Measurements from ENCODE around the gene PANX2.
"Not testable (repeated sequence)": the region's sequence is repeated elsewhere in the genome, so short reads cannot be mapped to it uniquely, and the experiment has no call there.

The PANX2 gene

DNA sequence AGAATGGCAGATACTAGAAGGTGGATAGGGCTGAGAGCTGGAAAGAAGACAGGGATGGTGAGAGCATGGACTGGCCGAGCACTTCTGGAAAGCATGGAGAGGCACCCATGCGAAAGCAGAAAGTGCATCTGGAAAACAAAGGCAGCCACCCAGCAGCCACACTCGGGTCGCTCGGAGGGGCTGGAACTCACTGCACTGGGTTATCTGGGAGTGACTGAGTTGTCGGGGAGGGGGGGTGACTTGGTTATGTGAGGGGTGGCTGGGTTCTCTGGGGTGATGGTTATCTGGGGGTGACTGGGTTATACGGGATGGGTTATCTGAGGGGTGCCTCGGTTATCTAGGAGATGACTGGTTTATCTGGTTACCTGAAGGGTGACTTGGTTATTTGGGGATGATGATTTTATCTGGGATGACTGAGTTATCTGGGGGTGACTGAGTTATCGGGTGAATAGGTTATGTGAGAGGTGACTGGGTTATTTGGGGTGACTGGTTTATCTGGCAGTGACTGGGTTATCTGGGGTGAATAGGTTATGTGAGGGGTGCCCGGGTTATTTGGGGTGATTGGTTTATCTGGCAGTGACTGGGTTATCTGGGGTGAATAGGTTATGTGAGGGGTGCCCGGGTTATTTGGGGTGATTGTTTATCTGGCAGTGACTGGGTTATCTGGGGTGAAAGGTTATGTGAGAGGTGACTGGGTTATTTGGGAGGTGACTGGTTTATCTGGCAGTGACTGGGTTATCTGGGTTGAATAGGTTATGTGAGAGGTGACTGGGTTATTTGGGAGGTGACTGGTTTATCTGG, 2.6 kb upstream of the PANX2 start:
- in situ Hi-C loops (cut with MboI; ENCODE audit: low pct_unique_long_range_greater_than_20kb, low sequenced_read_pairs) = no loop called here
- no peak for DNase-seq

DNA sequence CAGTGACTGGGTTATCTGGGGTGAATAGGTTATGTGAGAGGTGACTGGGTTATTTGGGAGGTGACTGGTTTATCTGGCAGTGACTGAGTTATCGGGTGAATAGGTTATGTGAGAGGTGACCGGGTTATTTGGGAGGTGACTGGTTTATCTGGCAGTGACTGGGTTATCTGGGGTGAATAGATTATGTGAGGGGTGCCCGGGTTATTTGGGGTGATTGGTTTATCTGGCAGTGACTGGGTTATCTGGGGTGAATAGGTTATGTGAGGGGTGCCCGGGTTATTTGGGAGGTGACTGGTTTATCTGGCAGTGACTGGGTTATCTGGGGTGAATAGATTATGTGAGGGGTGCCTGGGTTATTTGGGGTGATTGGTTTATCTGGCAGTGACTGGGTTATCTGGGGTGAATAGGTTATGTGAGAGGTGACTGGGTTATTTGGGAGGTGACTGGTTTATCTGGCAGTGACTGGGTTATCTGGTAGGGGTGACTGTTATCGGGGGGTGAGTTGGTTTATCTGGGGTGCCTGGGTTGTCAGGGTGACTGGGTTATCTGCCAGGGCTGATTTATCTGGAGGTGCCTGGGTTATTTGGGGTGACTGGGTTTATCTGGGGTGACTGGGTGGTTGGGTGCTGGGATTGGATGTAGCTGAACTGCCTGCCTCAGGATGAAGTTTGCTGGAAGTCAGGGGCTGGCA, 1.9 kb upstream of the PANX2 start:
- DNase-seq; in situ Hi-C loops (cut with MboI; ENCODE audit: low pct_unique_long_range_greater_than_20kb, low sequenced_read_pairs): not testable (repeated sequence)

DNA sequence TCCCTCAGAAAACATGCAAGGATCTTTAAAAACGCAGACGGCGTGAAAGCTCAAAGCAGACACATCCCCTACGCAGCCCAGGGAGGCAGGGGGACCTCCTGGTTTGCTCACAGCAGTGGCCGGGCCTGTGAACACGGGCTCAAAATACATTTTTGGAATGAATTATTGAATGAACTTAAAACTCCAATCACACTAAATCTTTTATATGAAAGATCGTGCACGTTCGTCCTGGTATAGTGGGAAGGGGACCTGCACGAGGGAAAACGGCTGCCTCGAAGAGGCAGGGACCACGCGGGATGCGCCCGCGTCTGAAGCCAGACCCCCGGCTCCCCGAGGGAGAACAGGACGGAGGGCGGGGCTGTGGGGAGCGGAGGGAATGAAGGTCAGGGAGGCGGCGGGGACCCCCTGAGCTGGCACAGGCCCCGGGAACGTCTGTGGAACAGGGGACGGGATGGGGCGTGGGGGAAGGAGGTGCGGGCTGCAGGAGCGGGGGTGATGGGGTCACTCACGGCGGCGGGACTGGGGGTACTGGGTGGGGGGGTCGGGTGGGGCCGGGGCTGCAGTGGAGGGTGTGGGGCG, 1.3 kb upstream of the PANX2 start:
- DNase-seq = no peak
- in situ Hi-C loops (cut with MboI; ENCODE audit: low pct_unique_long_range_greater_than_20kb, low sequenced_read_pairs) = no loop called here

DNA sequence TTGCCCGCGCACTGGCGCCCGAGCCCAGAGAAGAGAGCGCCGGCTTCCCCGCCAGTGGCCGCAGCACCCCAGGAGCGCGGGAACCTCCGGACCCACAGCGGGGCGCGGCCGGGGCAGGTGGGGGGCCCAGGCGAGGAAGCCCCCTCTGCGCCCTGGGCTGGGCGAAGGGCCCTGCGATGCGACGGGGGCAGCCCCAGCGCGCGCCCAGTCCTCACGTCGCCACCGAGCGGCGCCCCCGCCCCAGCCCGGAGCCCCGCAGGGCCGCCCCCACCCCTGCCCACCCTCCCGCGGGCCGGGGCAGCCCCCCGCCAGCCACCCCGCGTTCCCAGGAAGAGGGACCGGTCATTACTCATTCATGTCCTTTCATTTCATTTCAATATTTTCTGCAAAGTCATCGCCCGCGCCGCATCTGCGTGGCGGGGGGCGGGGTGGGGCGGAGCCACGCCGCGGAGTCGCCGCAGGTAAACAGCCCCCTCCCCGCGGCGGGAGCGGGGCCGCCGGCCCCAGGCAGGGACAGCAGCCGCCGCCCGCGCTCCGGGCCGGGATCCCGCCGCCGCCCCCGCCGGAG, 673 bp upstream of the PANX2 start:
- DNase-seq = peak; percentile 51
- in situ Hi-C loops (cut with MboI; ENCODE audit: low pct_unique_long_range_greater_than_20kb, low sequenced_read_pairs) = no loop called here

DNA sequence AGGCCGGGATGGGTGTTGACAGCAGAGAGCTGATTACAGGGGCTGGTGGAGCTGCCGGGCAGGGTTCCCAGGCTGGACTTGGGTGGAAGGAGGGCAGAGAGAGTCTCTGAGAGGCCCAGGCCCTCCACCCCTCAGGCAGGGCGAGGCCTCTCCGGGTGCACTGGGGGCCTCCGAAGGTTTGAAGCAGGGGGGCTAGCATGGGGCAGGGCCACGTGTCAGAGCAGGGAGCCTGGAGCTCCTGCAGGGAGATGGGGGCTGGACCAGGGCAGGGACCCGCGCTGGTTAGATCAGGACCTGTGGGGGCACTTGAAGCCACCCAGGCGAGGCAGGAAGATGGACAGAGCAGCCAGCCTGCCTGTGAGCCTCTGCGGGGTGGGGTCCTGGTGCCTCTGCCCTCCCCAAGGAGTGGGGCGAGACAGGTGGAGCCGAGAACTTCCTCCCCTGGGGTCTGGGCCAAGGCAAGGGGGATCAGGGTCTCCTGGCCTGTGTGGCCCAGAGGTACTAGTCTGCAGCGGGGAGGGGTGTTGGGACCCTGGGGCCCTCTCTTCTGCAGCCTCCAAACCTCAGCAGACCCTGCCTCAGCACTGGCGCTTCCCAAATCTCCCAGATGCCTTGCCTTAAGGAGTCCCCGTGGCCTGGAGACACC, 911 bp downstream of the PANX2 start:
- no peak for DNase-seq
- in situ Hi-C loops (cut with MboI; ENCODE audit: low pct_unique_long_range_greater_than_20kb, low sequenced_read_pairs) = no loop called here

DNA sequence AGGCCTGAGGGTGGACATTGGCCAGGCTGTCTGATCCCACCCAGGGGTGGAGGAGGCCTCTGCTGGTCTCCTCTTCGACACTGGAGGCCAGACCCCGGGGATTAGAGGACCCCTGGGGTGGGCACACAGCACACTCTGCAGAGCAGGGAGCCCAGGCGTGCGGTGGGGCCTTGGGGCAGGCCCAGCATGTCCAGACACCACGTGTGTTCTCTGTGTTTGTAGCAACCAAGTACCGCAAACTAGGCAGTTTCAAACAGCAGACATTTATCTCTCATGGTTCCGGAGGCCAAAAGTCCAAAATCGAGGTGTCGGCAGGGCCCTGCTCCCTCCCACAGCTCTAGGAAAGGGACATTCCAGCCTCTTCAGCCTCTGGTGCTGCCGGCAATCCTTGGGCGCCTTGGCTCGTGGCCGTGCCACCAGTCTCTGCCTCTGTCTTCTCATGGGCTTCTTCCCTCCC, 1.5 kb downstream of the PANX2 start:
- in situ Hi-C loops (cut with MboI; ENCODE audit: low pct_unique_long_range_greater_than_20kb, low sequenced_read_pairs) = no loop called here
- DNase-seq = no peak

DNA sequence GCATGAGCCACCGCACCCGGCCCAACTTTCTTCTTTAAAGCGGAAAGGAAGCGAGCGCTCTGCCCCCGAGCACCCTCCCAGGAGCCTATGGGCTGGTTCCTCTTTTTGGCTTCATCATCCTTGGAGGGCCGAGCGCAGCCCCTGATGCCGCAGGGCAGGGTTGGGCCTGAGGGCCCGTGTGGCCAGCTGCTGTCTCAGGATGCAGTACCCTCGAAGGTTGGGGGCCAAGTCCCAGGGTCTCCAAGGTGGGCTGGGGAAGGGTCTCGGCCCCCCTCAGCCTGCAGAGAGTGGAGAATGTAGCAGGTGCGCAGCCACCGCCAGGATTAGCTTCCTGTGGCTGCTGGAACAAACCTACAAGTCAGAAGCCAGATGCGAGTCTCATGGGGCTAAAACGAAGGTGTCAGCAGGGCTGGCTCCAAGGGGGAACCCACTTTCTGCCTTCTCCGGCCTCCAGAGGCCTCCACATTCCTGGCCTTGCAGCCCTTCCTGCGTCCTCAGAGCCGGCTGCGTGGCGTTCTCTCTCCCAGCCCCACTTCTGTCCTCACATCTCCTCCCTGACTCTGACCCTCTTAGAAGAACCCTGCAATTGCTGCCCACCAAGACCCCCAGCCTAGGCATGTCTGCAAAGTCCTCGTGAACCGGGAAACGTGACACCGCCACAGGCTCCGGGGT, 2.9 kb downstream of the PANX2 start:
- in situ Hi-C loops (cut with MboI; ENCODE audit: low pct_unique_long_range_greater_than_20kb, low sequenced_read_pairs) = no loop called here

DNA sequence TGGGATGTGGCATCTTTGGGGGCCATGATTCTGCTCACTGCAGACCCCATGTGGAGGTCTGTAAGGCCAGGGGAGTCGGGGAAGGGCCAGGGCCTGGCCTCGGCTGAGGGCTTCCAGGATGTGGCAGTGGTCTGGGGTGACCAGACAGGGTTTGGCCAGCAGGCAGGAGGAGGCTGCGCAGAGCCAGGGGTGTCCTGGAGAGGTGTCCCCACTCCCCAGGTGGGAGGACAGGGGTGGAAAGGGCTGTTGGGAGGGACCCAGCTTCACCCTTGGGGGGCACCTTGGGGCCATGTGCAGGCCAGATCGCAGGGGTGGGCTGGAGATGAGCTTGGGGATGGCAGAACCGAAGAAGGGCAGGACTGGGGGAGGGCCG, 3.4 kb downstream of the PANX2 start:
- in situ Hi-C loops (cut with MboI; ENCODE audit: low pct_unique_long_range_greater_than_20kb, low sequenced_read_pairs) = no loop called here
- no peak for DNase-seq

More for the DNA sequence above, 2.9 kb downstream of the PANX2 start:
- DNase-seq = peak; percentile 65

DNA sequence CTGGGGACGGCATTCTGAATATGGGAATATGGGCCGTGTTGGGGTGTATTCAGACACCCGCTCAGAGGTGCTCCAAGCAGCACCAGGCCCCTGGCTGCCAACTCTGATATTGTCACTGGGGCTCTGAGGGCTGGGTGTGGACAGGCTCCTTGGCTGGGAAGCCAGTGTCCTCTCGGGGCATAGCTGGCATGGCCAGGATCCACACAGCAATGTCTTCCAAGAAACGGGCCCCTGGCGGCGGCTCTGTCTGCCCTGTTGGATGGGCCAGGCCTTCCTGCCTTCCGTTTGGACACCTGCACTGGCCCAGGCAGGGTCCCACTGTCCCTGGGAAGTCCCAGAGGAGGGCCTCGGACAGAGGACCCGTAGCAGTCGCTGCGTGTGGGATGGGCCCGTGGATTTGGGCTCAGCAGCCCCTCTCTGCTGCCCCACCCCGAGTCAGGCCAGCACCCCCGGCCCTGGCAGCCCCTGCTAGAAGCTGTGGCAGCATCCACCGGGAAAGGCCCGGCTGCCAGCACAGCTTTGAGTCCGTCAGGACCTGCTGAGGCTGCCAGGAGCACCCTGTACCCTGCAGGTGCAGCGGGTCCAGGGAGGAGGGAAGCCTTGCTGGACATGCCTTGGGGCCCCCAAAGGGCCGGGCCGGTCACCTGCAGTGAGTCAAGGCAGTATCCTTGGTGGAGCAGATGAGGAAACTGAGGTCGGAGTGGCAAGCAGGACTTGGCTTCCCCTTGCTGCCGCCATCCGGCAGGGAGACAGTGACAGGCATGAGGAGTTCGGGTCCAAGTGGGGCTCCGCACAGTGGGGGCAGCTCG, 4.1 kb downstream of the PANX2 start:
- no peak for DNase-seq
- in situ Hi-C loops (cut with MboI; ENCODE audit: low pct_unique_long_range_greater_than_20kb, low sequenced_read_pairs) = no loop called here

DNA sequence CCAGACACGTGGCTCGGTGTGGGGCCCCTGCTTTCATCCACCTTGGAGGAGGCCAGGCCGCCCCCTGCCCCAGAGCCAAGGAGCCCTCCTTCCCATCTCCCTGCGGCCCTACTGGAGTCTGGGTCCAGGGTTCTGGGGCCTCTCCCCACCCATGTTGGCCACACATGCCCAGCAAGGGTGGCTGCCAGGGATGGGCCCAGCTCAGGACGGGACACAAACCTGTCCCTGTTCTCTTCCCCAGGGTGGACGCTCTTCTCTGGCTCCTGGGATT, 4.6 kb downstream of the PANX2 start:
- in situ Hi-C loops (cut with MboI; ENCODE audit: low pct_unique_long_range_greater_than_20kb, low sequenced_read_pairs) = no loop called here
- no peak for DNase-seq

DNA sequence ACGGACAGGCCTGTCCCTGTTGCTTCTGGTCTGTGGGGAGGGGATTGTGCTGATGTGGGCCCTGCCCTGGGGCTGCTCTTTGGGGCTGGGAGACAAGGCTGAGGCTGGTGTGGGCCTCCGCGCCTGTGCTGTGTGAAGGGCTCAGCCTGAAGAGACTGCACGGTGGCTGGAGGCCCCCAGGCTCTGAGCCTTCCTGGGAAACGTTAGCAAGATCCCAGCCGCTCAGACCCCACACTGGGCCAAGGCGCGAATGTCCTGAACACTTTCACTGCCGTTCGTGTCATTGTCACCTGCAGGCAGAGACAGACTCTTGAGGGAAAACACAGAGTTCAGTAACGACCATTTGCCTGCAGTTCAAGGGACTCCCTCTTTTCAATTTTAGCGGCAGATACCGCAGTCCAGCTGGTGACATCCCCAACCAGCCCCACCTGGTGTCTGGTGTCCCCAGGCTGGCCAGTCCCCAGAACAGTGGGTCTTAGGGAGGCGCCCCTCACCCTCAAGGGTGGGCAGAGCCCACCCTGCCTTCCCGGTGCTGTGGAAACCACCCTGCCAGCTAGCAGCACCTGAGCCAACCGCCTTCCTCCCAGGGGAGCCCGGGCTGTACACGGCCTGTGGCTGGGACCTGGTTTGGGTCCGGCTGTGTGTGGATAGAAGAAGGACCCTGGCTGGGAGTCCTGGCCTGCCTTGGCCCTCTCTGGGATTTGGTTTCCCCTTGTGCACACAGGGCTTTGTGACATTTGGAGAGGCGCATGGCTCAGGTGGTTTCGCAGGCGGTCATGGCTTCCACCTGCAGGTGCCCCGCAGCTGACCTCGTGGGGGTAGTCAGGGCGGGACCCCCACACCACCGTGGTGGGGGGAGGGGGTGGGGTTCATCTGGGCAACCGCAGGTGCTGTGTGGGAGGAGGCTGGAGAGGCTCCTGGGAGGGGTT, 5.7 kb downstream of the PANX2 start:
- no peak for DNase-seq
- in situ Hi-C loops (cut with MboI; ENCODE audit: low pct_unique_long_range_greater_than_20kb, low sequenced_read_pairs) = no loop called here

DNA sequence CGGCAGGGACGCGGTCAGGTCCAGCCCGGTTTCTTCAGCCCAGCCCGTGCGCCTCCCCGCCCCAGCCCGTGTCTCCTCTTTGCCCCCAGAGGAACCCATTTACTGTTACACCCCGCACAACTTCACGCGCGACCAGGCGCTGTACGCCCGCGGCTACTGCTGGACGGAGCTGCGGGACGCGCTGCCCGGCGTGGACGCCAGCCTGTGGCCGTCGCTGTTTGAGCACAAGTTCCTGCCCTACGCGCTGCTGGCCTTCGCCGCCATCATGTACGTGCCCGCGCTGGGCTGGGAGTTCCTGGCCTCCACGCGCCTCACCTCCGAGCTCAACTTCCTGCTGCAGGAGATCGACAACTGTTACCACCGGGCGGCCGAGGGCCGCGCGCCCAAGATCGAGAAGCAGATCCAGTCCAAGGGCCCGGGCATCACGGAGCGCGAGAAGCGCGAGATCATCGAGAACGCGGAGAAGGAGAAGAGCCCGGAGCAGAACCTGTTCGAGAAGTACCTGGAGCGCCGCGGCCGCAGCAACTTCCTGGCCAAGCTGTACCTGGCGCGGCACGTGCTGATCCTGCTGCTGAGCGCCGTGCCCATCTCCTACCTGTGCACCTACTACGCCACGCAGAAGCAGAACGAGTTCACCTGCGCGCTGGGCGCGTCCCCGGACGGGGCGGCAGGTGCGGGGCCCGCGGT, 6.5 kb downstream of the PANX2 start:
- in situ Hi-C loops (cut with MboI; ENCODE audit: low pct_unique_long_range_greater_than_20kb, low sequenced_read_pairs) = no loop called here
- no peak for DNase-seq

DNA sequence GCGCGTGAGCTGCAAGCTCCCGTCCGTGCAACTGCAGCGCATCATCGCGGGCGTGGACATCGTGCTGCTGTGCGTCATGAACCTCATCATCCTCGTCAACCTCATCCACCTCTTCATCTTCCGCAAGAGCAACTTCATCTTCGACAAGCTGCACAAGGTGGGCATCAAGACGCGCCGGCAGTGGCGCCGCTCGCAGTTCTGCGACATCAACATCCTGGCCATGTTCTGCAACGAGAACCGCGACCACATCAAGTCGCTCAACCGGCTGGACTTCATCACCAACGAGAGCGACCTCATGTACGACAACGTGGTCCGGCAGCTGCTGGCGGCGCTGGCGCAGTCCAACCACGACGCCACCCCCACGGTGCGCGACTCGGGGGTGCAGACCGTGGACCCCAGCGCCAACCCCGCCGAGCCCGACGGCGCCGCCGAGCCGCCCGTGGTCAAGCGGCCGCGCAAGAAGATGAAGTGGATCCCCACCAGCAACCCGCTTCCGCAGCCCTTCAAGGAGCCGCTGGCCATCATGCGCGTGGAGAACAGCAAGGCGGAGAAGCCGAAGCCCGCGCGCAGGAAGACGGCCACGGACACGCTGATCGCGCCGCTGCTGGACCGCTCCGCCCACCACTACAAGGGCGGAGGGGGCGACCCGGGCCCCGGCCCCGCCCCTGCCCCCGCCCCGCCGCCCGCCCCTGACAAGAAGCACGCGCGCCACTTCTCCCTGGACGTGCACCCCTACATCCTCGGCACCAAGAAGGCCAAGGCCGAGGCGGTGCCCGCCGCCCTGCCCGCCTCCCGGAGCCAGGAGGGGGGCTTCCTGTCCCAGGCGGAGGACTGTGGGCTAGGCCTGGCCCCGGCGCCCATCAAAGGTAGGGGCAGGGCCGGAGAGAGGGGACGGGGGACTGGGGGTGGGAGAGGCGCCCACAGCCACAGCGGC, 7.3 kb downstream of the PANX2 start:
- in situ Hi-C loops (cut with MboI; ENCODE audit: low pct_unique_long_range_greater_than_20kb, low sequenced_read_pairs) = no loop called here
- no peak for DNase-seq

DNA sequence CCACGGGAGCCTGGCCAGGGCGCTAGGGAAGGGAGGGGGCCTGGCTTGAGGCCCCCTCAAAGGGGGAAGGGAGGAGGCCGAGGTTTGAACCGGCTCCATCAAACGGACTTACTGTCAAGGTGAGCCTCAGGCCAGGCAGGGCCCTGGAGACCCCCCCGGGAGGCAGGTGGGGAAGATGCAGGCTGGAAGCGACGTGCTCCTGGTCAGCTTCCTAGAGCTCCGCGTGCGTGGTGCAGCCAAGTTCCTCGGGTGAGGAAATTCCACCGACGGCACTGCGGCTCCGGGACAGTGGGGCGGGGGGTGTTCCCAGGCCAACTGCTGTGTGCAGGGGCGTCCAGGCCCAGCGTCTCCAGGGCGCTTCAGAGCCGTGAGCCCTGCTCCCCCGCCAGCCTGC, 7.9 kb downstream of the PANX2 start:
- DNase-seq = no peak
- in situ Hi-C loops (cut with MboI; ENCODE audit: low pct_unique_long_range_greater_than_20kb, low sequenced_read_pairs) = no loop called here

DNA sequence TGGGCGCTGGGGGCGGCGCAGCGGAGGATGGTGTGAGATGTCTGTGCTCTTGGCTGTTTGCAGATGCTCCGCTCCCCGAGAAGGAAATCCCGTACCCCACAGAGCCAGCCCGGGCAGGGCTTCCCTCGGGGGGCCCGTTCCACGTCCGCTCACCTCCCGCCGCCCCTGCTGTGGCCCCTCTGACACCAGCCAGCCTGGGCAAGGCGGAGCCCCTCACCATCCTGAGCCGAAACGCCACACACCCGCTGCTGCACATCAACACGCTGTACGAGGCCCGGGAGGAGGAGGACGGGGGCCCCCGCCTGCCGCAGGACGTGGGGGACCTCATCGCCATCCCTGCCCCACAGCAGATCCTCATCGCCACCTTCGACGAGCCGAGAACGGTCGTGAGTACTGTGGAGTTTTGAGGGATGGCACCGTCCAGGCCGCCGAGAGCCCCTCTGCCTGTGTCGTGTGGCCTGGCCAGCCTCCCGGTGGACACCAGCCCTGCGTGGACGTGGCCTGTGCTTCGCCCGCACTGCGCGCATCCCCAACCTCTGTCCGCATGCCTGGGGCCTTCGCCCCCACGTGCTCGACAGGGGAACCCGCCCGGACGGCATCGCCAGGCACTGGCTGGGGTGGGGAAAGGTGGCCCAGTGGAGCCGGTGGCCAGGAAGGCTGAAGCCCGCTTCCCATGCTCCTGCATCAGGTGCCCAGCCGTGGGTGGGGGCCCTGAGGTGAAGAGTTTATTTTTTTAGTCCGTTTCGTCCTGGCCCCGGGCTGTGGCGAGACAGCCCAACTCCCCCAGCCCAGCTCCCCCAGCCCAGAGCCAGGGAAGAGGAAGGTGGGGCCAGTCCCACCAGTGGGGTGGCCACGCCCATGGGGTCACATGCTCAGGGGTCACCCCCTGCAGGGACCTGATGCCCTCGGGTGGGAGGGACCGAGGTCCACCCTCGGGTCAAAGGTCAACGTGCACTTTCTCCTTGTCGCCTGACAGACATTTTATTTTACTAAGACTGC, 8.6 kb downstream of the PANX2 start:
- no peak for DNase-seq
- in situ Hi-C loops (cut with MboI; ENCODE audit: low pct_unique_long_range_greater_than_20kb, low sequenced_read_pairs) = no loop called here
